Breast epithelium (tissue), 4 donors: ENCODE data around the gene FOXA2. TPM values are rescaled to one million over a fixed set of nuclear protein-coding genes. Genes with fewer than 3 reads are reported as not detected.
"Not testable (repeated sequence)": the region's sequence is repeated elsewhere in the genome, so short reads cannot be mapped to it uniquely, and the experiment has no call there.

Experiments
- DNase-seq, 2 donors: peaks; one replicate each; pipeline ENCODE4 v3.0.0-alpha.2; 2019; ENCODE audit warnings: low spot score in 2 of 2
- H3K27ac ChIP-seq, 2 donors: fragments of 200-600 bp; sonication (generic) in 1 of 2; one replicate each; pipeline ENCODE4 v1.5.1; 2016 to 2019; ENCODE audit warnings: mild to moderate bottlenecking in 1 of 2
- H3K27me3 ChIP-seq, 2 donors: fragments of 200-600 bp; sonication (generic) in 1 of 2; one replicate each; pipeline versions ENCODE4 v1.5.1 to v1.6.0; 2017 to 2019; ENCODE audit warnings: control low read depth in 1 of 2, mild to moderate bottlenecking in 1 of 2
- H3K36me3 ChIP-seq: fragments of 200-600 bp; one replicate; pipeline ENCODE4 v1.5.1; 2019
- H3K4me1 ChIP-seq, 2 donors: fragments of 200-600 bp; sonication (generic); one replicate each; pipeline ENCODE4 v1.5.1; 2016 to 2019; ENCODE audit warnings: control low read depth in 1 of 2
- H3K4me3 ChIP-seq, 3 donors: fragments of 200-600 bp; sonication (generic); 1 replicate in 2 of 3; 2 replicates in 1 of 3; pipeline ENCODE4 v1.5.1; 2016 to 2019; ENCODE audit warnings: mild to moderate bottlenecking in 3 of 3, moderate library complexity in 2 of 3
- H3K9me3 ChIP-seq, 2 donors: fragments of 200-600 bp; sonication (generic) in 1 of 2; one replicate each; pipeline ENCODE4 v1.5.1; 2016 to 2019; ENCODE audit warnings: control low read depth in 1 of 2
- CTCF ChIP-seq, 3 donors: fragments of 450-650 bp; IDR thresholded peaks; one replicate each; pipeline ENCODE4 v1.5.1; 2016 to 2017; ENCODE audit warnings: antibody characterized with exemption in 3 of 3, mild to moderate bottlenecking in 3 of 3, moderate library complexity in 3 of 3
- POLR2A ChIP-seq: fragments of 450-650 bp; IDR thresholded peaks from one replicate; pipeline ENCODE4 v1.6.1; 2016; ENCODE audit warnings: antibody characterized with exemption, mild to moderate bottlenecking, moderate library complexity
- POLR2AphosphoS5 ChIP-seq, 3 donors: sonication (generic); formaldehyde crosslinking; IDR thresholded peaks; one replicate each; pipeline ENCODE4 v1.6.1; 2017; ENCODE audit warnings: antibody characterized with exemption in 3 of 3
- intact Hi-C: fragments of 100-400 bp; cut with DNase I; formaldehyde crosslinking; loops from one replicate; pipeline ENCODE4 v1.15.1; 2023; ENCODE audit warnings: low total_unique reads
- total RNA-seq, 3 donors: library from RNA; depleted of rRNA; stranded (reverse); fragments of >200 nt; gene quantifications; one replicate each; pipeline ENCODE4 v1.1.0, GENCODE V29; 2016

The FOXA2 gene
- total RNA-seq, 3 donors from 2014 or later, result not detected

GRCh38 chr20:22601361-22602141, 17.2 kb upstream of the FOXA2 start:
- H3K27me3 ChIP-seq, result peaks cover 0 to 29% of the 10 kb centered on the region in 2 donors
- H3K4me1 ChIP-seq, result no peaks in the 10 kb centered on the region
- DNase-seq, result no peak
- H3K36me3 ChIP-seq, result no peaks in the 10 kb centered on the region
- H3K9me3 ChIP-seq, result no peaks in the 10 kb centered on the region
- H3K27ac ChIP-seq, result no peak overlapping the region
- H3K4me3 ChIP-seq, result no peak overlapping the region
- TF ChIP-seq POLR2AphosphoS5 (IDR thresholded peaks at IDR 0.05), result no peak
- no peak for TF ChIP-seq CTCF (IDR thresholded peaks at IDR 0.05)
- TF ChIP-seq POLR2A, result no peak
- intact Hi-C loops, result no loop called here

- peaks cover 0 to 43% of the 10 kb centered on the region in 2 donors for H3K27me3 ChIP-seq
- H3K9me3 ChIP-seq, H3K4me1 ChIP-seq, H3K36me3 ChIP-seq, DNase-seq, H3K27ac ChIP-seq, intact Hi-C loops, H3K4me3 ChIP-seq: not testable (repeated sequence)
Measured at GRCh38 chr20:22599258-22599657, 14.9 kb upstream of the FOXA2 start.

GRCh38 chr20:22597303-22597702, 12.9 kb upstream of the FOXA2 start:
- H3K4me3 ChIP-seq, result no peak overlapping the region
- intact Hi-C loops, result no loop called here
- DNase-seq, result no peak
- no peaks in the 10 kb centered on the region for H3K4me1 ChIP-seq
- H3K9me3 ChIP-seq, result no peaks in the 10 kb centered on the region
- peaks cover 0 to 54% of the 10 kb centered on the region in 2 donors for H3K27me3 ChIP-seq
- no peak for TF ChIP-seq CTCF (IDR thresholded peaks at IDR 0.05)
- no peak for TF ChIP-seq POLR2A
- TF ChIP-seq POLR2AphosphoS5 (IDR thresholded peaks at IDR 0.05), result no peak
- H3K27ac ChIP-seq, result no peak overlapping the region
- H3K36me3 ChIP-seq, result no peaks in the 10 kb centered on the region

- DNase-seq, result no peak
- Histone ChIP-seq H3K27ac (no peak overlapping the region), H3K27me3 (peaks cover 0 to 67% of the 10 kb centered on the region in 2 donors), H3K9me3 (no peaks in the 10 kb centered on the region), H3K4me3 (no peak overlapping the region), H3K36me3 (no peaks in the 10 kb centered on the region), H3K4me1 (no peaks in the 10 kb centered on the region)
- TF ChIP-seq POLR2A (no peak), POLR2AphosphoS5 (IDR thresholded peaks at IDR 0.05) (no peak)
- intact Hi-C loops, result no loop called here
Measured at GRCh38 chr20:22590662-22591061, 6.3 kb upstream of the FOXA2 start.

GRCh38 chr20:22586645-22587310, 2.4 kb upstream of the FOXA2 start:
- Histone ChIP-seq H3K4me1 (peaks cover 0 to 7% of the 10 kb centered on the region in 2 donors), H3K36me3 (no peaks in the 10 kb centered on the region), H3K27me3 (peaks cover 0 to 83% of the 10 kb centered on the region in 2 donors), H3K27ac (no peak overlapping the region), H3K4me3 (no peak overlapping the region), H3K9me3 (no peaks in the 10 kb centered on the region)
- intact Hi-C loops, result no loop called here
- no peak for TF ChIP-seq POLR2AphosphoS5 (IDR thresholded peaks at IDR 0.05)
- no peak for TF ChIP-seq POLR2A
- TF ChIP-seq CTCF (IDR thresholded peaks at IDR 0.05), result peak in 1 of 3 donors; percentile 26
- DNase-seq, result no peak

- intact Hi-C loops, result no loop called here
- Histone ChIP-seq H3K27ac (no peak overlapping the region), H3K4me1 (peaks cover 0 to 7% of the 10 kb centered on the region in 2 donors), H3K9me3 (no peaks in the 10 kb centered on the region), H3K4me3 (no peak overlapping the region), H3K27me3 (peaks cover 0 to 87% of the 10 kb centered on the region in 2 donors), H3K36me3 (no peaks in the 10 kb centered on the region)
- TF ChIP-seq POLR2AphosphoS5 (IDR thresholded peaks at IDR 0.05) (no peak), POLR2A (no peak), CTCF (IDR thresholded peaks at IDR 0.05) (no peak)
- no peak for DNase-seq
Measured at GRCh38 chr20:22585786-22586493, 1.6 kb upstream of the FOXA2 start.
